Osteocyte (in vitro differentiated cells): ENCODE measurements around the gene IZUMO1. TPM values are rescaled to one million over a fixed set of nuclear protein-coding genes. Genes with fewer than 3 reads are reported as not detected.

Experiments used
- DNase-seq: peaks from one replicate; pipeline ENCODE4 v3.0.0; 2021; ENCODE audit warnings: mixed read lengths; ENCODE audit not compliant: unreplicated experiment; ENCODE audit errors: extremely low spot score
- H3K27ac Mint-ChIP-seq: one replicate; pipeline ENCODE4 v1.8.0; 2021; ENCODE audit warnings: mild to moderate bottlenecking, mixed read lengths; ENCODE audit not compliant: unreplicated experiment
- H3K27me3 Mint-ChIP-seq: one replicate; pipeline ENCODE4 v1.8.0; 2021; ENCODE audit warnings: mixed read lengths; ENCODE audit not compliant: unreplicated experiment
- H3K36me3 Mint-ChIP-seq: one replicate; pipeline ENCODE4 v1.8.0; 2021; ENCODE audit warnings: mixed read lengths; ENCODE audit not compliant: unreplicated experiment
- H3K4me1 Mint-ChIP-seq: one replicate; pipeline ENCODE4 v1.8.0; 2021; ENCODE audit warnings: mixed read lengths; ENCODE audit not compliant: unreplicated experiment
- H3K4me3 Mint-ChIP-seq: one replicate; pipeline ENCODE4 v1.8.0; 2021; ENCODE audit warnings: mild to moderate bottlenecking, moderate library complexity, mixed read lengths; ENCODE audit not compliant: unreplicated experiment
- H3K9me3 Mint-ChIP-seq: one replicate; pipeline ENCODE4 v1.8.0; 2021; ENCODE audit warnings: mixed read lengths; ENCODE audit not compliant: unreplicated experiment
- total RNA-seq: library from RNA; stranded (reverse); gene quantifications from 2 replicates; pipeline ENCODE4 v1.2.1, GENCODE V29; 2021
- TF ChIP-seq, protein P1 (sequence below): fragments of 200-600 bp; sonication (generic); IDR thresholded peaks from 2 replicates; pipeline ENCODE4 v1.5.0; 2021; ENCODE audit warnings: antibody characterized with exemption, mild to moderate bottlenecking, moderate library complexity

Gene IZUMO1
- total RNA-seq, 1 donor from 2014 or later = not detected

DNA sequence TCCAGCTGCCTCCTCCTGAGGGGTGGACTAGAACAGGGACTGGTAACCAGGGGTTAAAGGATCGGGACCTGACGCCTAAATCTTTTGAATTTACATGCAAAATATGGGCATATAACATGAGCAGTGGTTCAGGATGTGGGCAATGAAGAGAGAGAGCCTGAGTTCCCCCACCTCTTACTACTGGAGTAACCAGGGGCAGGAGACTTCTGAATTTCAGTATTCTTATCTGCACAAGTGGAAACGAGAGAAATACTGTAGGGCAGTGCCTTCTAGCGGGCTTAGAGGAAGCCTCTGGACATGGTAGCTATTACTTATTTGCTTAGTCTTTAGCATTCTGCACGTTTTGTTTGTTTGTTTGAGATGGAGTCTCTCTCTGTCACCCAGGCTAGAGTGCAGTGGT is 37.8 kb upstream of the IZUMO1 start:
- Mint-ChIP-seq H3K27ac (no peak overlapping the region), H3K9me3 (no peaks in the 10 kb centered on the region), H3K27me3 (no peaks in the 10 kb centered on the region), H3K4me3 (no peak overlapping the region), H3K4me1 (peaks cover 5% of the 10 kb centered on the region), H3K36me3 (no peaks in the 10 kb centered on the region)
- no peak for DNase-seq
- TF ChIP-seq, protein P1, sequence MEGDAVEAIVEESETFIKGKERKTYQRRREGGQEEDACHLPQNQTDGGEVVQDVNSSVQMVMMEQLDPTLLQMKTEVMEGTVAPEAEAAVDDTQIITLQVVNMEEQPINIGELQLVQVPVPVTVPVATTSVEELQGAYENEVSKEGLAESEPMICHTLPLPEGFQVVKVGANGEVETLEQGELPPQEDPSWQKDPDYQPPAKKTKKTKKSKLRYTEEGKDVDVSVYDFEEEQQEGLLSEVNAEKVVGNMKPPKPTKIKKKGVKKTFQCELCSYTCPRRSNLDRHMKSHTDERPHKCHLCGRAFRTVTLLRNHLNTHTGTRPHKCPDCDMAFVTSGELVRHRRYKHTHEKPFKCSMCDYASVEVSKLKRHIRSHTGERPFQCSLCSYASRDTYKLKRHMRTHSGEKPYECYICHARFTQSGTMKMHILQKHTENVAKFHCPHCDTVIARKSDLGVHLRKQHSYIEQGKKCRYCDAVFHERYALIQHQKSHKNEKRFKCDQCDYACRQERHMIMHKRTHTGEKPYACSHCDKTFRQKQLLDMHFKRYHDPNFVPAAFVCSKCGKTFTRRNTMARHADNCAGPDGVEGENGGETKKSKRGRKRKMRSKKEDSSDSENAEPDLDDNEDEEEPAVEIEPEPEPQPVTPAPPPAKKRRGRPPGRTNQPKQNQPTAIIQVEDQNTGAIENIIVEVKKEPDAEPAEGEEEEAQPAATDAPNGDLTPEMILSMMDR = no peak

DNA sequence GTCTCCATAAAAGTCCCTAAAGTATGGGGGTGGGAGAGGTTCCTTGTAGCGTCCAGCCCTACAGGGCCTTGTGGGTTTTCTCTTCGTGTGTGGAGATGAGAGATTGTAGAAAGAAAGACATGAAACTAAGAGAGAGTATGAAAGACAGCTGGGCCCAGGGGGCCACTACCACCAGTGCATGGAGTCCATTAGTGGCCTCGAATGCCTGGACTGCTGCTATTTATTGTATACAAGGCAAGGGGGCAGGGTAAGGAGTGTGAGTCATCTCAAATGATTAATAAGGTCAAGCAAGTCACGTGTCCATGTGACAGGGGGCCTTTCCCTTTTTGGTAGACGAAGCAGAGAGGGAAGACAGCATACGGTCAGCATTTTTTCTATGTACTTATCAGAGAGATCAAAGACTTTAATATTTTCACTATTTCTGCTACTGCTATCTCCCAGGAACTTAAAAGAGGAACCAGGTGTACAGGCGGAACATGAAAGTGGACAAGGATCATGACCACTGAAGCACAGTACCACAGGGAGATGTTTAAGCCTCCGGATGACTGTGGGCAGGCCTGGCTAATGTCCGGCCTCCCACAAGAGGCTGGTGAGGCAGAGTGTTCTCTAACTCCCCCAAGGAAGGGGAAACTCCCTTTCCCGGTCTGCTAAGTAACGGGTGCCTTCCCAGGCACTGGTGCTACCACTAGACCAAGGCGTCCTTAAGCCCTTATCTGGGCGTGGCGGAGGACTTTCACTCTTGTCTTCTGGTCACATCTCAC is 34.1 kb upstream of the IZUMO1 start:
- Mint-ChIP-seq H3K36me3 (no peaks in the 10 kb centered on the region), H3K27ac (no peak overlapping the region)

DNA sequence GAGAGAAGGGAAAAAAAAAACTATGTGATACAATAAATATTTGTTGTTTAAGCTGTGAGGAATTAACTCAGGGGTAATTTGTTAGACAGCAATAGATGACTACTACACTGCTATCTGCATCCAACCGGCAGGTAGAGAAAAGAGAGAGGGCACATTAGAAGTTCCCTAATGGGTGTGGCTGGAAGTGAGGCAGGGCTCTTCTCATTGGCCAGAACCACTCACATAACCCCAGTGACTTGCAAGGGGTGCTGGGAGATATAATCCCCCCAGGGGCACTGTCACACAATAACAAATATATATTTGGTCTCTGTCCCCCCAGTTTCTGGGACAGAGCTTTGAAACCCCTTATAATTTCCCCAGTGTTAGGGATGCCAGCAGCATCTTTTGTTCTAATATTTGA is 32.9 kb upstream of the IZUMO1 start:
- DNase-seq = no peak
- H3K27me3 Mint-ChIP-seq = no peaks in the 10 kb centered on the region
- H3K4me1 Mint-ChIP-seq = peaks cover 5% of the 10 kb centered on the region
- H3K36me3 Mint-ChIP-seq = no peaks in the 10 kb centered on the region
- no peaks in the 10 kb centered on the region for H3K9me3 Mint-ChIP-seq
- TF ChIP-seq, protein P1 = no peak
- H3K4me3 Mint-ChIP-seq = no peak overlapping the region
- H3K27ac Mint-ChIP-seq = no peak overlapping the region

More for the DNA sequence above, 34.1 kb upstream of the IZUMO1 start:
- H3K9me3 Mint-ChIP-seq = no peaks in the 10 kb centered on the region
- peaks cover 5% of the 10 kb centered on the region for H3K4me1 Mint-ChIP-seq
- no peaks in the 10 kb centered on the region for H3K27me3 Mint-ChIP-seq
- H3K4me3 Mint-ChIP-seq = no peak overlapping the region
- DNase-seq = no peak
- TF ChIP-seq, protein P1 = no peak

DNA sequence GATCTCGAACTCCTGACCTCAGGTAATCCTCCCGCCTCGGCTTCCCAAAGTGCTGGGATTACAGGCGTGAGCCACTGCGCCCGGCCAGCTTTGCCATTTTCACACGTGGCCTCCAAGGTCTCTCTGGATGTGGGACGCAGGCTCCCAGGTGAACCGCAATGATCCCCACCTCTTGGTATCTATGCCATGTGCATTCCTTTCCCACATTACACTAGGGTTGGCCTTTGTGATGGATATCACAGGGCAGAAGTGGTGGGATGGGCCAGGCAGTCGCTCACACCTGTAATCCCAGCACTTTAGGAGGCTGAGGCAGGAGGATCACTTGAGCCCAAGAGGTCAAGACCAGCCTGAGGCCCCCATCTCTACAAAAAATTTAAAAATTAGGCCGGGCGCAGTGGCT is 31.0 kb upstream of the IZUMO1 start:
- no peaks in the 10 kb centered on the region for H3K9me3 Mint-ChIP-seq
- no peak for DNase-seq
- H3K36me3 Mint-ChIP-seq = no peaks in the 10 kb centered on the region
- no peak overlapping the region for H3K4me3 Mint-ChIP-seq
- TF ChIP-seq, protein P1 = no peak
- no peak overlapping the region for H3K27ac Mint-ChIP-seq
- H3K4me1 Mint-ChIP-seq = peaks cover 5% of the 10 kb centered on the region
- H3K27me3 Mint-ChIP-seq = peaks cover under 1% of the 10 kb centered on the region

DNA sequence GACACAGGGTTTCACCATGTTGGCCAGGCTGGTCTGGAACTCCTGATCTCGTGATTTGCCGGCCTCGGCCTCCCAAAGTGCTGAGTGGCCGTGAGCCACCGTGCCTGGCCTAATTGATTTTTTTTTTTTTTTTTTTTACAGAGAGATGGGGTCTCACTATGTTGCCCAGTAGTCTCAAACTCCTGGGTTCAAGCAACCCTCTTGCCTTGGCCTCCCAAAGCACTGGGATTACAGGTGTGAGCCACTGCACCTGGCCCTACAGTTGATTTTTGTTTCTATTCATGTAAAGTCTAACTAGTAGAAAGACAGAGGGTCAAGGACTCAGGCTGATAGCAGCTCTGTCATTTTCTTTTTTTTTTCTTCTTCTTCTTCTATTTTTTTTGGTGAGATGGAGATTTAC is 30.4 kb upstream of the IZUMO1 start:
- H3K27me3 Mint-ChIP-seq = peaks cover 2% of the 10 kb centered on the region
- TF ChIP-seq, protein P1 = no peak
- no peaks in the 10 kb centered on the region for H3K9me3 Mint-ChIP-seq
- no peak overlapping the region for H3K27ac Mint-ChIP-seq
- DNase-seq = no peak
- no peak overlapping the region for H3K4me3 Mint-ChIP-seq
- H3K4me1 Mint-ChIP-seq = peaks cover 4% of the 10 kb centered on the region
- no peaks in the 10 kb centered on the region for H3K36me3 Mint-ChIP-seq
